Medulla oblongata (tissue), 1 donor: ENCODE measurements around the gene ZSCAN31.

Experiments used
- DNase-seq: peaks from one replicate; pipeline ENCODE4 v3.0.0-alpha.2; 2015; ENCODE audit errors: extremely low spot score

Gene ZSCAN31

GRCh38 chr6:28353356-28353755 lies 17.4 kb upstream of the ZSCAN31 start:
- no peak for DNase-seq

DNA sequence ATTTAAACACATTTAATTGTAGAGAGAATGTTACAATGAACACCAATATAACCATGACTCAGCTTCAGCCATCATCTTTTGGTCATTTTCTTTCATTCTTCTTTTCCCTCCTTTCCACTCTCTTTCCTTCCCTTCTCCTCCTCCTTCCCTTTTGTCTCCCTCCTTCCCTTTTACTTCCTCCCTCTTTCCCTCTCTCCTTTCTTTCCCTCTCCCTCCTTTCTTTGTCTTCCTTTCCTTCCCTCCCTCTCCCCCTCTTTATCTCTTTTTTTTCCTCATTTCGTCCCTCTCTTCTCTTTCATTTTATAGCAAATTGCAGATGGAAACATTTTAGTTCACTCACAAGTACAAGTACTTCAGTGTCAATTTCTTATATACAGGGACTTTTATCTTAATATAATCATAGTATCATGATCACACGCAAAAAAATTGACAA lies 15.6 kb upstream of the ZSCAN31 start:
- no peak for DNase-seq

- DNase-seq, result no peak
Measured at GRCh38 chr6:28351087-28351486, 15.1 kb upstream of the ZSCAN31 start.

DNA sequence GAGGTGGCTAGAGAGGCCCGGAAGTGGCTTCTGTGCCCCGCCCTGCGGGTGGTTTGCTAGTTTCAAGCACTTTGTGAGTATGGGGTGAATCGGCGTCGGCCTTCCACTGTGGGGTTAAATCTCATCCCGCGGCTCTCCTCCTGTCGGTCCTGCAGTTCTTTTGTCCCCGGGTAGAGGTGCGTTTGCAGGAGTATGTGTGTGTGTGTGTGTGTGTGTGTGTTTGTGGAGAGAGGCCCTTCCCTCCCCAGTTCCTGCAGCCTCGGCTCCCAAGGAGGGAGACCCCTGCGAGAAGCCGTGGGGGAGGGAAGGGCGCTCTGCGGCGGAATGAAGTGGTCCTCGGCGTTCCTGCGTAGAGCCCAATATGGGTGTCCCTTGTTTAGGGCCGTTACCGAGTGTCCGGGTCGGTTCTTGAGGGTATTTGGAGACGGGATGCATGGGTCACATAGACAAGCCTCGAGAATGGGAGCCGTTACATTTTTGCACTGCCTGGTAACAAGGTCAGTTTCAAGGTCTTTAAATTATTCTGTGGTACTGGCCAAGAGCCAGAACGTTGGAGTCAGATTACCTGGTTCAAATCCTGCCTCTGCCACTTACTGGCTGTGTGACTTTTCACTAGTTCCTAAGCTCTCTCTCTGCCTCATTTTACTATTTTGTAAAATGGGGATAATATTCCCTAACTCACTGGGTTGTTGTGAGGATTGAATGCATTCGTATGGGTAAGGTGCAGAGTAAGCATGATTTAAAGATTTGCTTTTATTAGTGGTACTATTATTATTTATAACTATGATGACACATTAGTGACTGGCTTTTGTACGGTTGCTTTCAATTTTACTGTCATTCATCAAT lies 14.2 kb upstream of the ZSCAN31 start, which contains the start of gene ZKSCAN3:
Gene ZKSCAN3, plus strand, starts transcription at position 56 of the 846 bp plus-strand sequence. CDS start 9,640 bp downstream, outside the sequence.
- peak; percentile 89 for DNase-seq

GRCh38 chr6:28349344-28349891 lies 13.5 kb upstream of the ZSCAN31 start:
- no peak for DNase-seq

- no peak for DNase-seq
Measured at GRCh38 chr6:28347119-28347518, 11.2 kb upstream of the ZSCAN31 start.

DNA sequence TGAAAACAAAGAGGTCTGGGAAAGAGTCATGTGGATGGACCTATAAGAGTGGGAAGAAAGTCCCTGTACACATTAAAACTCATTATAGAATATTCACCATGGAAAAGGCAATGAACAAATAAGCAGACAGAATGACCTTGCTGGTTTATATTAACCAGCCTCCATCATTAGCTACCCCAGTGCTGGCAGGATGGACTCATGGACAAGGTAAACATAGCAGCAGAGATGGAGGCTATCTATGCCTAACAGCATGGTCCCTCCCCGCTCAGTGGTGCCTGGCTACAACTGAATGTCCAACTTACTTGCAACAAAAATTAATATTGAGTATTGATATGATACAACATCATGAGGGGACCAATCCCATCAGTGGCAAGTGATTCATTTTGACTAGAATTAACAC lies 9.3 kb upstream of the ZSCAN31 start:
- no peak for DNase-seq

DNA sequence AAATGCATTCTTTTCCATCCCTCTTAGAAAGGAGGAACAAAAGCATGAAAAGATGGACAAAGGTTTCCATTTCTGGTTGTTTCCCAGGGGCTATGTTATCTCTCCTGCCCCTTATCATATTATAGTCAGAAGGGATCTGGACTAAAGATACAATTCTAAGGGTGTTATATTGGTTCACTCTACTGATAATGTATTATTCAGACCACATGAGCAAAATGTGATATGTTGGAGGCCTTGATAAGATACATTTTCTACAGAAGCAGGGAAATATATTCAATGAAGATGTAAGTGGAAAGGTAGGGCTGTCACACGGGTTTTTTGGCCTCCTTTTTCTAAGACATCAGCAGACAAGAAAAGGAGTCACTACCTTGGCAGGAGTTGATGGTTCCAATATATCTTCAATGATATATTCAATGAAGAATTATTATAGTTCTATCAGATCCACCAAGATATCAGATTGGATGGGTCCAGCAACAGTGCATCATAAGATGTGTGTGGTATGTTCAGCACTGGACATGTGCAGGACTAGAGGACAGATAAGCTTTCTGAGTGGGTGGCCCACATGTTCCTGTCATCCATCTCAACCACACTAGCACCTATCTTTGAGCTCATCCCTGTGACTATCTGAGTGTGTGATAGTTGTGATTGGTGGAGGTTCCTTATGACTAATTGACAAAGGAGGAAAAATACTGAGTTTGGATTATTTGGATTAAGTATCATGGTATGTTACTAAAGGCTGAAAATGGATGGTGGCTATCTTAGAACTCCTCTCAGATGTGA lies 8.1 kb upstream of the ZSCAN31 start:
- no peak for DNase-seq

DNA sequence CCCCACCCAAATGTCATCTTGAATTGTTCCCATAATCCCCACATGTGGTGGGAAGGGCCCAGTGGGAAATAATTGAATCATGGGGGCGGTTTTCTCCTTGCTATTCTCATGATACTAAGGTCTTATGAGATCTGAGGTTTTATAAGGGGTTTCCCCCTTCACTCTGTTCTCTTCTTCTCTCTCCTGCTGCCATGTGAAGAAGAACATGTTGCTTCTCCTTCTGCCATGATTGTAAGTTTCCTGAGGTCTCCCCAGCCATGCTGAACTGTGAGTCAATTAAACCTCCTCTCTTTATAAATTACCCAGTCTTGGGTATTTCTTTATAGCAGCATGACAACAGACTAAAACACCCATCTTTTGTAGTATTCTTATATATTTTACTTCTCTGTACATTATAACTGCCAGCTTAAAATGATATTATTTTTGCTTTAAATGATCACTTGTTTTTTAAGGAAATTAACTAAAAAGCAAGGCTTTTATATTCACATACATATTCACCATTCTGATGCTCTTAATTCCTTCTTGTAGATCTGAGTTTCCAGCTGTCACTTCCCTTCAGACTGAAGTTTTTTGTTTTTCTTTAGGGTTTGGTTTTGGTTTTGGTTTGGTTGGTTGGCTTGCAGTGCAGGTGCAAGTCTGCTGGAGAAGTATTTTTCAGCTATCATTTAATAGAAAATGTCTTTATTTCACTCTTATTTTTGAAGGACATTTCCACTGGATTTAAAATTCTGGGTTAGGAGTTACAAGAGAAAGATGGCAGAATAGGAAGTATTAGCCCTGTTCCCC lies 4.6 kb upstream of the ZSCAN31 start:
- no peak for DNase-seq

- DNase-seq, result no peak
Measured at GRCh38 chr6:28337121-28337520, 1.2 kb upstream of the ZSCAN31 start.

DNA sequence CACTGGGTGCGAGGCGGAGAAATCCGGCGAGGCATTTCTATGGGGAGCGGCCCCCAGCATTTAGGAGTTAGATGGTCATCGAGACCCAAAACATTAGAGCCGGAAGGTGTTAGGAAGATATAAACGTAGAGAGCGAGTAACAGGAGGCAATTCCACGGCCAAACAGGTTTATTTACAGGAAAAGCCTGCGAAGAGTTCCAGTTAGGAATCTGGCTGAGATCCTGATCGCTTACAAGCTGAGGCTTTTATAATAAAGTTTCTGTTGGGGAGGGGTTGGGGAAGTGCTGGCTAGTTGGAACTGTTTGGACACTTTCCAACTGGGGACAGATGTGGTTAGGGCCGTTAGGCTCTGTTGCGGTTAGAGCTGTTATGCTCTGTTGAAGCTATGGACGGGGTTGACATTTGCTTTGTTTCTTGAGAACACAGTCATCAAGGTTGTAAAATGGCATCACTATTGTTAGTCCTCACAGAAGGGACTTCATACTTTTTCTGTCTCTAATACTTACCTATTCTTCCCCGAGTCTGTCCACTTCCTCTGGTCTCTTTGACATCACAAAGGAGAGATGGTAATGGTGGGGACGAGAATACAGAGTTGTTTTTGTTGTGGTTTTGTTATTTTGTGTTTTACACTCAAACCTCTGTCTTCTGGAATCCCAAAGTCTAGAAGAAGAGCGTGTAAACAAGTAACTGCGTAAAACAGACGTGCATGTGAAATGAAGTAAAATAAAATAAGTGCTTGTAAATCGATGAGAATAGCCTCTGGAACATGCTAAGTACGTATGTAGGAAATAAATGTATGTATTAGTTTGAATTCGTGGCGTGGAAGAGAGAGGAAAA lies 554 bp upstream of the ZSCAN31 start:
- DNase-seq, result peak; percentile 70

GRCh38 chr6:28335040-28335563 lies 846 bp downstream of the ZSCAN31 start:
- peak; percentile 96 for DNase-seq

GRCh38 chr6:28334286-28335039 lies 1.5 kb downstream of the ZSCAN31 start:
- no peak for DNase-seq

GRCh38 chr6:28333599-28334018 lies 2.3 kb downstream of the ZSCAN31 start:
- no peak for DNase-seq

- no peak for DNase-seq
Measured at GRCh38 chr6:28333047-28333446, 2.9 kb downstream of the ZSCAN31 start.

GRCh38 chr6:28330041-28330440 lies 5.9 kb downstream of the ZSCAN31 start:
- DNase-seq, result no peak

- no peak for DNase-seq
Measured at GRCh38 chr6:28326371-28326948, 9.5 kb downstream of the ZSCAN31 start.

DNA sequence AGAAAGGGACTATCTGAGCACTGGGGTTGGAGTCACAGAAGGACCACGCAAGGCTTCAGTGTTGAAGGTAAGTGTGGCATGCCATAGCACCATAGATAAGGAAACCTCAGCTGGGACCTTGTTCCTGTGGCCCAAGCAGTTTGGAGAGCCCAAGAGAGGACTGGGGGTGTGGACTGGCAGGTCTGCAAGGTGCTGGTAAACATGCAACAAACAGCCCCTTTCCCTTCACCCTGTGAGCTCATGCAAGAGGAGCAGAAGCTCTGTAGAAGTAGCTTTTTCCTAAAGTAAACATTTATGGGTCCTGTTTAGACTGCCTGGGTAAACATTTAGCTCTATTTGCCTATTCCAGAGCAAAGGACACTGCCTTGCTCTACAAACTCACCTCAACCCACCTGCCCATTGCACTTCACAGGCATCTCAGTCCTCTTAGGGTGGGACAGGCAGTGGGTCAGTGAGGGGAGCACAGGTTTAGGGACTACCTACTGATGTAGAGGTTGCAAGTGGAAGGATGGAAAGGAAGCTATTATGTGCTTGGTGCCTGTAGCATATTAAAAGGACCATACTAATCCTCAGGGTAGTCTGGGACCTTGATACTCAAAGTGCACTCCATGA lies 12.0 kb downstream of the ZSCAN31 start:
- DNase-seq, result no peak

GRCh38 chr6:28322661-28323060 lies 13.3 kb downstream of the ZSCAN31 start:
- no peak for DNase-seq
